PC-3 (cell line): ENCODE results near the gene DNPH1. TPM values are rescaled to one million over a fixed set of nuclear protein-coding genes. Genes with fewer than 3 reads are reported as not detected.

ENCODE experiments used
- ATAC-seq: fragments of 200-7000 bp; cut with Tn5 transposase; 2 replicates; pipeline ENCODE4 v1.9.1; 2020; ENCODE audit warnings: mild to moderate bottlenecking, moderate library complexity
- BruUV-seq: library from RNA; stranded (reverse); fragments of 400-500 nt; replicated peaks from 2 replicates; lab custom pipeline; 2021; lab: Mats Ljungman, UMichigan
- CTCF ChIA-PET: fragments of 300-600 bp; sonication (Branson Sonifier 250); formaldehyde crosslinking; loops from one replicate; lab custom pipeline; 2022; ENCODE audit warnings: antibody characterized with exemption; lab: Charles Lee
- POLR2A ChIA-PET: fragments of 300-600 bp; sonication (Branson Sonifier 250); formaldehyde crosslinking; loops from one replicate; lab custom pipeline; 2022; ENCODE audit warnings: antibody characterized with exemption; ENCODE audit not compliant: unreplicated experiment; lab: Charles Lee
- DNase-seq: peaks from one replicate; pipeline ENCODE4 v3.0.0-alpha.2; 2015
- H2AFZ ChIP-seq: fragments of 300-600 bp; sonication (generic); 2 replicates; pipeline ENCODE4 v1.6.0; 2016; ENCODE audit warnings: antibody characterized with exemption, low read length
- H3F3A ChIP-seq: fragments of 300-600 bp; sonication (generic); one replicate; pipeline ENCODE4 v1.6.0; 2017; ENCODE audit warnings: antibody characterized with exemption, low read length, control low read depth, mild to moderate bottlenecking; ENCODE audit not compliant: unreplicated experiment
- H3K27ac ChIP-seq: fragments of 300-600 bp; sonication (generic); 2 replicates; pipeline ENCODE4 v1.5.1; 2016; ENCODE audit warnings: mild to moderate bottlenecking, low read length
- H3K27me3 ChIP-seq: fragments of 300-600 bp; sonication (generic); 2 replicates; pipeline ENCODE4 v1.6.1; 2016; ENCODE audit warnings: low read length, mixed read lengths
- H3K36me3 ChIP-seq: fragments of 300-600 bp; sonication (generic); 2 replicates; pipeline ENCODE4 v1.6.1; 2016; ENCODE audit warnings: low read depth, mixed run types, low read length, mixed read lengths
- H3K4me1 ChIP-seq: fragments of 300-600 bp; sonication (generic); 2 replicates; pipeline ENCODE4 v1.5.1; 2016; ENCODE audit warnings: low read length; ENCODE audit not compliant: insufficient read depth
- H3K4me2 ChIP-seq: fragments of 300-600 bp; sonication (generic); 2 replicates; pipeline ENCODE4 v1.6.0; 2016; ENCODE audit warnings: low read length
- H3K4me3 ChIP-seq: fragments of 300-600 bp; sonication (generic); 2 replicates; pipeline ENCODE4 v1.5.1; 2016; ENCODE audit warnings: mild to moderate bottlenecking, low read length, mixed read lengths
- H3K79me2 ChIP-seq: fragments of 300-600 bp; sonication (generic); 2 replicates; pipeline ENCODE4 v1.6.1; 2017; ENCODE audit warnings: low read length, mixed read lengths
- H3K9ac ChIP-seq: fragments of 300-600 bp; sonication (generic); 2 replicates; pipeline ENCODE4 v1.6.0; 2016; ENCODE audit warnings: mild to moderate bottlenecking, low read length
- H3K9me2 ChIP-seq: fragments of 300-600 bp; sonication (generic); replicated peaks from 2 replicates; pipeline ENCODE4 v1.6.1; 2016; ENCODE audit warnings: mixed run types, low read length, mixed read lengths
- H3K9me3 ChIP-seq: fragments of 300-600 bp; sonication (generic); 2 replicates; pipeline ENCODE4 v1.6.1; 2016; ENCODE audit warnings: low read length, mixed read lengths
- H4K20me1 ChIP-seq: fragments of 300-600 bp; sonication (generic); 2 replicates; pipeline ENCODE4 v1.6.1; 2016; ENCODE audit warnings: low read length, mixed read lengths
- CTCF ChIP-seq: fragments of 300-600 bp; sonication (generic); conservative IDR thresholded peaks from 2 replicates; pipeline ENCODE4 v1.5.1; 2017; ENCODE audit warnings: antibody characterized with exemption, low read depth, mild to moderate bottlenecking, low read length
- EZH2 ChIP-seq: fragments of 300-600 bp; sonication (generic); IDR thresholded peaks from one replicate; pipeline ENCODE4 v1.6.1; 2017; ENCODE audit warnings: antibody characterized with exemption, mild to moderate bottlenecking, low read length; ENCODE audit not compliant: unreplicated experiment
- EZH2phosphoT487 ChIP-seq: fragments of 300-600 bp; sonication (generic); IDR thresholded peaks from 2 replicates; pipeline ENCODE4 v1.6.1; 2018; ENCODE audit warnings: mild to moderate bottlenecking, antibody characterized with exemption, low read length, borderline replicate concordance
- intact Hi-C: fragments of 100-400 bp; cut with micrococcal nuclease; formaldehyde crosslinking; loops from 2 replicates; pipeline ENCODE4 v1.9.0; 2023
- total RNA-seq: library from RNA; depleted of rRNA; stranded (reverse); fragments of >200 nt; gene quantifications from 2 replicates; pipeline ENCODE4 v1.2.3, GENCODE V29; 2014

DNPH1 gene
- total RNA-seq, 1 experiment from 2014 or later, result 128 TPM

- POLR2A ChIA-PET, result no interaction called here
- no peaks in the 10 kb centered on the region for H3F3A ChIP-seq
- CTCF ChIA-PET, result no interaction called here
- DNase-seq (no peak), ATAC-seq (no peak)
- H3K9ac ChIP-seq, result no peak overlapping the region
- H3K4me2 ChIP-seq, result no peak overlapping the region
- H3K9me2 ChIP-seq, result no peaks in the 10 kb centered on the region
- no peak overlapping the region for H3K27ac ChIP-seq
- no peak overlapping the region for H2AFZ ChIP-seq
- H3K4me3 ChIP-seq, result no peak overlapping the region
- no TSS peak for BruUV-seq
- H3K36me3 ChIP-seq, result no peaks in the 10 kb centered on the region; the same call in 1 of the 2 replicates
- no peaks in the 10 kb centered on the region for H3K27me3 ChIP-seq
- TF ChIP-seq EZH2, result no peak
- TF ChIP-seq EZH2phosphoT487, result no peak
- TF ChIP-seq CTCF, result no peak
- no peaks in the 10 kb centered on the region for H3K9me3 ChIP-seq
- intact Hi-C loops, result loop anchor here (5.0 kb wide), 1 partner anchor 245 kb away; no protein-coding TSS in a partner anchor
- no peaks in the 10 kb centered on the region for H3K79me2 ChIP-seq
- H3K4me1 ChIP-seq, result no peaks in the 10 kb centered on the region
- H4K20me1 ChIP-seq, result no peaks in the 10 kb centered on the region
These were observed 32.9 kb upstream of the DNPH1 start for GRCh38 chr6:43262000-43262779.

GRCh38 chr6:43261198-43261597 lies 31.9 kb upstream of the DNPH1 start:
- Histone ChIP-seq H3K27ac (no peak overlapping the region), H3K36me3 (no peaks in the 10 kb centered on the region; the same call in 1 of the 2 replicates), H3K4me1 (no peaks in the 10 kb centered on the region), H3K4me3 (no peak overlapping the region), H3K4me2 (no peak overlapping the region), H3K9me3 (no peaks in the 10 kb centered on the region), H3K27me3 (no peaks in the 10 kb centered on the region), H3F3A (no peaks in the 10 kb centered on the region), H3K9ac (no peak overlapping the region), H4K20me1 (no peaks in the 10 kb centered on the region), H3K9me2 (no peaks in the 10 kb centered on the region), H2AFZ (no peak overlapping the region), H3K79me2 (no peaks in the 10 kb centered on the region)
- intact Hi-C loops, result loop anchor here (5.0 kb wide), 1 partner anchor 246 kb away; no protein-coding TSS in a partner anchor
- DNase-seq (no peak), ATAC-seq (no peak)
- POLR2A ChIA-PET, result no interaction called here
- TF ChIP-seq EZH2phosphoT487 (no peak), EZH2 (no peak), CTCF (no peak)
- CTCF ChIA-PET, result no interaction called here
- no TSS peak for BruUV-seq

GRCh38 chr6:43260791-43261190 lies 31.5 kb upstream of the DNPH1 start:
- CTCF ChIA-PET, result no interaction called here
- Histone ChIP-seq H3K9me3 (no peaks in the 10 kb centered on the region), H3K9me2 (no peaks in the 10 kb centered on the region), H3K79me2 (no peaks in the 10 kb centered on the region), H3K27ac (no peak overlapping the region), H4K20me1 (no peaks in the 10 kb centered on the region), H3K9ac (no peak overlapping the region), H3F3A (no peaks in the 10 kb centered on the region), H2AFZ (no peak overlapping the region), H3K27me3 (no peaks in the 10 kb centered on the region), H3K4me1 (no peaks in the 10 kb centered on the region), H3K4me2 (no peak overlapping the region), H3K4me3 (no peak overlapping the region), H3K36me3 (no peaks in the 10 kb centered on the region; the same call in 1 of the 2 replicates)
- intact Hi-C loops, result loop anchor here (5.0 kb wide), 1 partner anchor 247 kb away; no protein-coding TSS in a partner anchor
- no peak for DNase-seq
- TF ChIP-seq CTCF (no peak), EZH2phosphoT487 (no peak), EZH2 (no peak)
- POLR2A ChIA-PET, result interaction anchor here (0.6 kb wide), 1 partner anchor 112 kb away, joined by 3 read pairs; no protein-coding TSS in a partner anchor
- no TSS peak for BruUV-seq
- ATAC-seq, result no peak
